ENCODE results near the gene CHD9.
"Not testable (repeated sequence)": the region's sequence is repeated elsewhere in the genome, so short reads cannot be mapped to it uniquely, and the experiment has no call there.

Gene CHD9

GRCh38 chr16:53282328-53282727 is 227.5 kb downstream of the CHD9 start:
- no peak for DNase-seq (ENCODE audit: low read depth)

- no peak for DNase-seq (ENCODE audit: low read depth)
These were observed 228.5 kb downstream of the CHD9 start for GRCh38 chr16:53282975-53283946.

GRCh38 chr16:53285236-53285635 is 230.4 kb downstream of the CHD9 start:
- no peak for DNase-seq (ENCODE audit: low read depth)

- no peak for DNase-seq (ENCODE audit: low read depth)
These were observed 235.7 kb downstream of the CHD9 start for GRCh38 chr16:53290520-53290919.

GRCh38 chr16:53291757-53292392 is 237.1 kb downstream of the CHD9 start:
- no peak for DNase-seq (ENCODE audit: low read depth)

GRCh38 chr16:53297477-53297876 is 242.7 kb downstream of the CHD9 start:
- no peak for DNase-seq (ENCODE audit: low read depth)

GRCh38 chr16:53304334-53304733 is 249.5 kb downstream of the CHD9 start:
- DNase-seq (ENCODE audit: low read depth), result no peak

- DNase-seq (ENCODE audit: low read depth), result no peak
These were observed 251.0 kb downstream of the CHD9 start for GRCh38 chr16:53305743-53306142.

- no peak for DNase-seq (ENCODE audit: low read depth)
These were observed 254.7 kb downstream of the CHD9 start for GRCh38 chr16:53309457-53309856.

GRCh38 chr16:53320992-53321391 is 266.2 kb downstream of the CHD9 start:
- no peak for DNase-seq (ENCODE audit: low read depth)

GRCh38 chr16:53323924-53324323 is 269.1 kb downstream of the CHD9 start:
- no peak for DNase-seq (ENCODE audit: low read depth)

- DNase-seq (ENCODE audit: low read depth), result not testable (repeated sequence)
These were observed 276.2 kb downstream of the CHD9 start for GRCh38 chr16:53330991-53331390.

GRCh38 chr16:53334581-53334980 is 279.8 kb downstream of the CHD9 start:
- DNase-seq (ENCODE audit: low read depth), result no peak

GRCh38 chr16:53337294-53337693 is 282.5 kb downstream of the CHD9 start:
- no peak for DNase-seq (ENCODE audit: low read depth)

GRCh38 chr16:53341792-53342191 is 287.0 kb downstream of the CHD9 start:
- no peak for DNase-seq (ENCODE audit: low read depth)

GRCh38 chr16:53355064-53355463 is 300.3 kb downstream of the CHD9 start:
- no peak for DNase-seq (ENCODE audit: low read depth)

- DNase-seq (ENCODE audit: low read depth), result no peak
These were observed 301.9 kb downstream of the CHD9 start for GRCh38 chr16:53356478-53357207.

- no peak for DNase-seq (ENCODE audit: low read depth)
These were observed 302.4 kb downstream of the CHD9 start for GRCh38 chr16:53357208-53357586.

- DNase-seq (ENCODE audit: low read depth), result no peak
These were observed 303.2 kb downstream of the CHD9 start for GRCh38 chr16:53357955-53358354.

GRCh38 chr16:53358884-53359283 is 304.1 kb downstream of the CHD9 start:
- no peak for DNase-seq (ENCODE audit: low read depth)

GRCh38 chr16:53369921-53370320 is 315.1 kb downstream of the CHD9 start:
- no peak for DNase-seq (ENCODE audit: low read depth)

GRCh38 chr16:53370827-53371226 is 316.0 kb downstream of the CHD9 start:
- DNase-seq (ENCODE audit: low read depth), result no peak
